Measurements from ENCODE around the gene MED12L. TPM values are rescaled to one million over a fixed set of nuclear protein-coding genes. Genes with fewer than 3 reads are reported as not detected.

The MED12L gene
- polyA plus RNA-seq, 4 donors, result 0.50 to 2.7 (median 2.2) TPM

DNA sequence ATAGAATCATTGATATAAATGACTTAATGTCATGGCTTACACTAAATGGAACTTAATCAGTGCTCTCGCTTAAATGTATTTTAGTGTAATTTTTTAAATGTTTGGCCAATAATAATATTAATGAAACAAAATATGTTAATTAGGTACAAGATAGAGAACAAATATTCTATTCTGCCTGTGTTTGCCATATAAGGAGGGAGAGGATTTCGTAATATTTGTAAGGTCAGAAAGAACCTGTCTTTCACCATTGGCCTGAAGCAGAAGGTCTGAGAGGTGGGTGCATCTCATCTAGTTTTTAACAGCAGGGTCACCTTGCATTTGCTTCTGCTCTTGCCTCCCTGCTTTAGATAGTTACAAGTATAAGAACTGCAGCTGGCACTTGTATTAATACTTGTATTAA is 228.7 kb downstream of the MED12L start:
- DNase-seq (ENCODE audit: low read depth in 4 of 4, low spot score in 3 of 4), result no peak

DNA sequence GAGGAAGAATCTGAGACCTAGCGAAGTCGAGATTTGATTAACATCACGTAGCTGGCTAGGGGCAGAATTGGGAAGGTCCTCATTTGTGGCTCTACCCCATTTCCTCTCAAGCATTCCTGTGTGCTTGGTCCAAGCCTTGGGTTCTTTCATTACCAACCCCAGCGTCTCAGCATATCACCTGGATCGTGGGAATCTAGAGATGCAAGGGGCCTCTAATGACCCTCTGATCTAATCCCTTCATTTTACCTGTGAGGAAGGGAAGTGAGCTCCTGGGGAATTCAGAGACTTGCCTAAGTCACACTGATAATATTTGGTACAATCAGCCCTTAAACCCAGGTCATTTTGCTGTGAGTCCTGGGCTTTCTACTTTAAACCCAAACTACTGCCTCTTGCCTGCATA is 229.1 kb downstream of the MED12L start:
- DNase-seq (ENCODE audit: low read depth in 4 of 4, low spot score in 3 of 4), result no peak

DNA sequence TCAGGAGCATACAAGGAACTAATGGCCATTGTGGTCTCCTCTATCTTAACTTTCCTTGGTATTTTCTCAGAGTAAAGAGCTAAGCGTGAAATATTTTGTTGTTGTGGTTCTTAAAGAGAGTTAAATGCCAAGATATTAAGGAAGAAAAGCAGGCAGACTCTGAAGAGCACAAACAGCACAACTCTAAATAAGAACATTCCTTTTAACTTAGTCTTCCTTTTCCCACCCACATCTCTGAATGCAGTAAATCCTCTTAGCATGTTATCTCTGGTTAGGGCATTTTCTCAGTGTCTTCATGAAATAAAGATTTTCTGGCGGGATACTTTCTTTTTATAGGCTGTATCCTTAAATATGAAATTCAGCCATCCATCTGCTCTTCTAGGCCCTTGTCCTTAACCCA is 229.7 kb downstream of the MED12L start:
- DNase-seq (ENCODE audit: low read depth in 4 of 4, low spot score in 3 of 4), result no peak

GRCh38 chr3:151315846-151316245 is 230.4 kb downstream of the MED12L start:
- no peak for DNase-seq (ENCODE audit: low read depth in 4 of 4, low spot score in 3 of 4)

- no peak for DNase-seq (ENCODE audit: low read depth in 4 of 4, low spot score in 3 of 4)
These were observed 231.0 kb downstream of the MED12L start, which contains the start of gene GPR87 for GRCh38 chr3:151316267-151316991. Gene GPR87, minus strand, starts transcription at chr3:151316820. Its CDS starts 16,720 bp downstream, at chr3:151300100.

- no peak for DNase-seq (ENCODE audit: low read depth in 4 of 4, low spot score in 3 of 4)
These were observed 232.8 kb downstream of the MED12L start for GRCh38 chr3:151318313-151318712.

DNA sequence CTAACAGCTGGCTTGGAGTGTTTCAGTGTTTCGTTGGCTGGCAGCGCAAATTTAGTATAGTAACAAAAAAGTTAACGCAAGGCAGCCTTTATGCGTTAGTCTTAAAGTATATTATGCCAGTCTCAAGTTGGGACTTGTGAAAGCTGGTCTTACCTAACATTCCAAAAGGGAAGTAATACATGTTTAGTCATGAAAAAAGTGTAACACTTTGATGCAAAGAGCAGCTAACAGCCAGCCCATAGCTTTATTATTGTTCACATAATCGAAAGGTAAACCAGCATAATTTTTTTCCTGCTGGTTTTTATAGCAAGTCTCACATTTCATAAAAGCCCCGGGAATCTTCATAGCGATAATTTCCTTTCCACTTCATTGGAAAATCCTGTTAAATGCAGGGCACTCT is 233.5 kb downstream of the MED12L start:
- DNase-seq (ENCODE audit: low read depth in 4 of 4, low spot score in 3 of 4), result no peak

- no peak for DNase-seq (ENCODE audit: low read depth in 4 of 4, low spot score in 3 of 4)
These were observed 234.2 kb downstream of the MED12L start for GRCh38 chr3:151319628-151320027.

DNA sequence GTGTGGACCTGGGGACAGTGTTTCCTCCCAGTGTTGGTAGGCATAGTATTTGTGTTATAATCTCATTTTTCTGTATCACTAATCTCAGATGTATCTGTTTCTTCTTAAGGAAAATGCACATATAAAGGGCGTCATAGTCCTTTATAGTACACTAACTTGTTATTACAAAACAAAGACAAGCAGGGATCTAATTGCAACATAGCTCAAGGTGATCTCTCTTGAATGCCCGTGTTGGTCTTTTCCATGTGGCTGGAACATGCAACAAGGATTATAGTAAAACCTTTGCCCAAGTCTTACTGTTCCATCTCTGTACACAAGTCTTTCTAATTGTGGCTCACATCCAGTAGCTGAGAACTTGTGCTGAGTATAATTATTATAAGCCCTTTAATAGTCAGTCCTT is 234.7 kb downstream of the MED12L start:
- DNase-seq (ENCODE audit: low read depth in 4 of 4, low spot score in 3 of 4), result no peak

DNA sequence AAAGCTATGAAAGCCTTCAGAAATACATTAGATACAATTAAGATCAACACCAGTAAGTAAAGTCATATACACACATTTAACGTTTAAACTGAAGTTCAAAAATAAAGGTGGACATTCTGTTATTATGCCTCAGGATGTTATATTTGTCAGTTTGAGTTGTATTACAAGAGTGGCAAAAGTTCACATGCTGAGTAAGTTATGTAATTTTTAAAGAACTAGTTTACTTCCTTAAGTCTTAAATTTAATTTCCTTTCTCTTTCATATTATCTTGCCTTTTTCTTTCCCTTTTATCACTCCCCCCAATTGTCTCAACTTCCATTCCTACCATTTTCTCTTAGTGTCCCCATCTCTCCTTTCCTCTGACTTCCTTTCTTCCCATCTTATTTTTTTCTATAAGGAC is 236.1 kb downstream of the MED12L start:
- no peak for DNase-seq (ENCODE audit: low read depth in 4 of 4, low spot score in 3 of 4)

- DNase-seq (ENCODE audit: low read depth in 4 of 4, low spot score in 3 of 4), result no peak
These were observed 237.0 kb downstream of the MED12L start for GRCh38 chr3:151322511-151322910.

GRCh38 chr3:151327571-151328198 is 242.2 kb downstream of the MED12L start:
- DNase-seq (ENCODE audit: low read depth in 4 of 4, low spot score in 3 of 4), result no peak

- no peak for DNase-seq (ENCODE audit: low read depth in 4 of 4, low spot score in 3 of 4)
These were observed 243.0 kb downstream of the MED12L start for GRCh38 chr3:151328298-151328995.

DNA sequence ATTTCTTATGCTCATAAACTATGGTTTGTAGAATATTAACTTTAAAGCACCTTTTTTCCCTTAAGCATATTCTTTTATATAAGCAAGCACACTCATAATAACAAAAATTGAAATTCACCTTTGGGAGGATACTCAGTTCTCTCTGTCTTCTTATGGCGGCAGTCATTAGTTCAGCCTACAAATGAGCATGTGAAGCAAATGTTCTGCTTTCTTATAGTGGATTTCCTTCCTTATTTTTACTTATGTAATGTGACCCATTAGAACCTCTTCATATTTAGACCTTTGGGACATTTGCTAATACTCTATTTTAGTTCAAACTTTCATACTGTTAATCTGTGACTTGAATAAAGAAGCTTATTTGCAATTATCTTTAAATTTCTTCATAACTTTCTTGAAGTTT is 243.9 kb downstream of the MED12L start, which contains the start of gene P2RY13:
P2RY13 (minus strand) TSS at position 187 of the 400 bp plus-strand sequence; CDS start at position 166, 21 bp downstream.
- DNase-seq (ENCODE audit: low read depth in 4 of 4, low spot score in 3 of 4), result no peak

GRCh38 chr3:151330379-151330778 is 244.9 kb downstream of the MED12L start:
- DNase-seq (ENCODE audit: low read depth in 4 of 4, low spot score in 3 of 4), result no peak

- no peak for DNase-seq (ENCODE audit: low read depth in 4 of 4, low spot score in 3 of 4)
These were observed 245.4 kb downstream of the MED12L start for GRCh38 chr3:151330899-151331298.

- DNase-seq (ENCODE audit: low read depth in 4 of 4, low spot score in 3 of 4), result no peak
These were observed 246.2 kb downstream of the MED12L start for GRCh38 chr3:151331696-151332095.

DNA sequence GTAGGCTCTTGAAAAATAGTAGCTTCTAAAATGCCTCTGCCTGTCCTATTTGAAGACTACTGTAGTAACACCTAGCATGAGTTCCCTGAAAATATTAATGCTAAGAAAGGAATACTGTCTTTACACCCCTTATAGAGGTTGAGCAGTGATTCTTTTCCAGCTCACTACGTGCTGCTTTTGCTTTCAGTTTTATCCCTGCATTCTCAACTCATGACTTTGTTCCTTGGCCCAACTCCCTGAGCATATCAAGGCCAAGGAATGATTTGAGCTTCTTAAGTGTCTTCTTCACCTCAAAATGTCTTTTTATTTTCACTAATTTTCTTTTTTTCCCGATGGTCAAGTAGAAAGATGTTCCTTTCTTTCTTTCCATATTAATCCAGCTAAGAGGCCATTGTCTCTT is 260.4 kb downstream of the MED12L start:
- no peak for DNase-seq (ENCODE audit: low read depth in 4 of 4, low spot score in 3 of 4)

DNA sequence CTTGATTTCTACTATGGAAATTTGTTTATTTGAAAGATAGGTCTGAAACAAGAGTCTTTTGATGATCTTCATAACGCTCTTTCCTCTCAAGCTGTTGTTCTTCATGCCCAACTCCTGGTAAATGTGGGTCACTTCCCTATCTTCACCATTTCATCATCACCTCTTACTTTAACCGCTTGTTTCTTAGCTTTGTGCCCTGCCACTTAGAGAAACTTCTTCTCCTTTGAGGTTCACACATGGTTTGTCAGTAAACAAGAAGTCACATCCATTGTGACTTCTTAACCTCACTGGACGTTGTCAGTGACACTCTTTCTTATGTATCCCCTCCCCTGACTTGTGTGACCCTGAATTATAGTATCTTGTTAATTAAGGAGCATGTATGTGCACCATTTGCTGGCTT is 260.8 kb downstream of the MED12L start:
- DNase-seq (ENCODE audit: low read depth in 4 of 4, low spot score in 3 of 4), result no peak

- DNase-seq (ENCODE audit: low read depth in 4 of 4, low spot score in 3 of 4), result no peak
These were observed 262.0 kb downstream of the MED12L start for GRCh38 chr3:151347432-151347831.

GRCh38 chr3:151350656-151351055 is 265.2 kb downstream of the MED12L start:
- DNase-seq (ENCODE audit: low read depth in 4 of 4, low spot score in 3 of 4), result no peak

- DNase-seq (ENCODE audit: low read depth in 4 of 4, low spot score in 3 of 4), result no peak
These were observed 265.8 kb downstream of the MED12L start for GRCh38 chr3:151351219-151351618.

Measured in left renal pelvis (tissue), 4 donors.